Measurements from ENCODE around the gene NOA1.
"Not testable (repeated sequence)": the region's sequence is repeated elsewhere in the genome, so short reads cannot be mapped to it uniquely, and the experiment has no call there.

Gene NOA1

GRCh38 chr4:56971383-56971782, 6.0 kb downstream of the NOA1 start:
- in situ Hi-C loops (cut with HindIII; ENCODE audit: low pct_ligation_motif_present, low pct_unique_long_range_greater_than_20kb, low sequenced_read_pairs), result no loop called here
- DNase-seq, result no peak

- DNase-seq, result no peak
- in situ Hi-C loops (cut with HindIII; ENCODE audit: low pct_ligation_motif_present, low pct_unique_long_range_greater_than_20kb, low sequenced_read_pairs), result no loop called here
These were observed 16.3 kb downstream of the NOA1 start for GRCh38 chr4:56961107-56961500.

- DNase-seq, result no peak
- in situ Hi-C loops (cut with HindIII; ENCODE audit: low pct_ligation_motif_present, low pct_unique_long_range_greater_than_20kb, low sequenced_read_pairs), result no loop called here
These were observed 18.3 kb downstream of the NOA1 start for GRCh38 chr4:56959100-56959499.

GRCh38 chr4:56958111-56958517, 19.3 kb downstream of the NOA1 start:
- in situ Hi-C loops (cut with HindIII; ENCODE audit: low pct_ligation_motif_present, low pct_unique_long_range_greater_than_20kb, low sequenced_read_pairs), result no loop called here
- DNase-seq, result peak; percentile 80

GRCh38 chr4:56953680-56954520, 23.5 kb downstream of the NOA1 start:
- no peak for DNase-seq
- in situ Hi-C loops (cut with HindIII; ENCODE audit: low pct_ligation_motif_present, low pct_unique_long_range_greater_than_20kb, low sequenced_read_pairs), result no loop called here

- DNase-seq, result no peak
- in situ Hi-C loops (cut with HindIII; ENCODE audit: low pct_ligation_motif_present, low pct_unique_long_range_greater_than_20kb, low sequenced_read_pairs), result no loop called here
These were observed 36.0 kb downstream of the NOA1 start for GRCh38 chr4:56941403-56941802.

- no peak for DNase-seq
These were observed 36.4 kb downstream of the NOA1 start for GRCh38 chr4:56940971-56941370.

GRCh38 chr4:56940403-56940802, 37.0 kb downstream of the NOA1 start:
- no peak for DNase-seq
- in situ Hi-C loops (cut with HindIII; ENCODE audit: low pct_ligation_motif_present, low pct_unique_long_range_greater_than_20kb, low sequenced_read_pairs), result no loop called here

More at GRCh38 chr4:56940971-56941370, 36.4 kb downstream of the NOA1 start:
- in situ Hi-C loops (cut with HindIII; ENCODE audit: low pct_ligation_motif_present, low pct_unique_long_range_greater_than_20kb, low sequenced_read_pairs), result no loop called here

GRCh38 chr4:56939826-56940225, 37.6 kb downstream of the NOA1 start:
- DNase-seq; in situ Hi-C loops (cut with HindIII; ENCODE audit: low pct_ligation_motif_present, low pct_unique_long_range_greater_than_20kb, low sequenced_read_pairs): not testable (repeated sequence)

- in situ Hi-C loops (cut with HindIII; ENCODE audit: low pct_ligation_motif_present, low pct_unique_long_range_greater_than_20kb, low sequenced_read_pairs), result no loop called here
These were observed 40.1 kb downstream of the NOA1 start for GRCh38 chr4:56937262-56937661.

GRCh38 chr4:56931924-56932323, 45.5 kb downstream of the NOA1 start:
- DNase-seq, result no peak
- in situ Hi-C loops (cut with HindIII; ENCODE audit: low pct_ligation_motif_present, low pct_unique_long_range_greater_than_20kb, low sequenced_read_pairs), result no loop called here

More at GRCh38 chr4:56937262-56937661, 40.1 kb downstream of the NOA1 start:
- peak; percentile 65 for DNase-seq

- in situ Hi-C loops (cut with HindIII; ENCODE audit: low pct_ligation_motif_present, low pct_unique_long_range_greater_than_20kb, low sequenced_read_pairs), result no loop called here
- no peak for DNase-seq
These were observed 46.8 kb downstream of the NOA1 start for GRCh38 chr4:56930638-56931037.

GRCh38 chr4:56927196-56927595, 50.2 kb downstream of the NOA1 start:
- DNase-seq, result no peak

GRCh38 chr4:56914977-56915376, 62.4 kb downstream of the NOA1 start:
- in situ Hi-C loops (cut with HindIII; ENCODE audit: low pct_ligation_motif_present, low pct_unique_long_range_greater_than_20kb, low sequenced_read_pairs), result not testable (repeated sequence)

More at GRCh38 chr4:56927196-56927595, 50.2 kb downstream of the NOA1 start:
- in situ Hi-C loops (cut with HindIII; ENCODE audit: low pct_ligation_motif_present, low pct_unique_long_range_greater_than_20kb, low sequenced_read_pairs), result no loop called here

GRCh38 chr4:56914336-56914735, 63.1 kb downstream of the NOA1 start:
- in situ Hi-C loops (cut with HindIII; ENCODE audit: low pct_ligation_motif_present, low pct_unique_long_range_greater_than_20kb, low sequenced_read_pairs), result no loop called here

More at GRCh38 chr4:56914977-56915376, 62.4 kb downstream of the NOA1 start:
- DNase-seq, result not testable (repeated sequence)

More at GRCh38 chr4:56914336-56914735, 63.1 kb downstream of the NOA1 start:
- DNase-seq, result no peak

Data from ACHN (cell line).